GM18870 (cell line): ENCODE results near the gene SPATA46.
"Not testable (repeated sequence)": the region's sequence is repeated elsewhere in the genome, so short reads cannot be mapped to it uniquely, and the experiment has no call there.

ENCODE experiments used
- ATAC-seq: cut with Tn5 transposase; IDR thresholded peaks from one replicate; pipeline ENCODE4 v1.9.1; 2021; ENCODE audit warnings: moderate library complexity; ENCODE audit not compliant: unreplicated experiment

Gene SPATA46

DNA sequence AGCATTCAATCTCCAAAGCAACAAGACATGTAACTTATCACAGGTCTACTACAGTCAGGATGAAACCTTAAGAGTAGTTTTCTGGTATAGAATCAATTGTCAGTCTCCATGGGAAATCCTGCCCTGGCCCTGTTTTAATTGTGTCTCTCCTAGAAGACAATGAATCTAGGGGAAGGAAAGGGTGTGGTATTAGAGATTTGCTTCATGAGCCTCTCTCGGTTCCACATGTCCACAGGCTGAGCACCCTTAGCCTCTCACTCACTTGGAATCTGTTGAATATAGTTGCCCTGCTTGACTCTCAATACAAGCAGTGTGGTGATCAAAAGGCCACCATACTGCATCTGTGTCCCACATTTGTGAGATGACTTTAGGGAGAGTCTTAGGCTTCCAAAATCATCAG, 17.7 kb downstream of the SPATA46 start:
- ATAC-seq, result no peak

DNA sequence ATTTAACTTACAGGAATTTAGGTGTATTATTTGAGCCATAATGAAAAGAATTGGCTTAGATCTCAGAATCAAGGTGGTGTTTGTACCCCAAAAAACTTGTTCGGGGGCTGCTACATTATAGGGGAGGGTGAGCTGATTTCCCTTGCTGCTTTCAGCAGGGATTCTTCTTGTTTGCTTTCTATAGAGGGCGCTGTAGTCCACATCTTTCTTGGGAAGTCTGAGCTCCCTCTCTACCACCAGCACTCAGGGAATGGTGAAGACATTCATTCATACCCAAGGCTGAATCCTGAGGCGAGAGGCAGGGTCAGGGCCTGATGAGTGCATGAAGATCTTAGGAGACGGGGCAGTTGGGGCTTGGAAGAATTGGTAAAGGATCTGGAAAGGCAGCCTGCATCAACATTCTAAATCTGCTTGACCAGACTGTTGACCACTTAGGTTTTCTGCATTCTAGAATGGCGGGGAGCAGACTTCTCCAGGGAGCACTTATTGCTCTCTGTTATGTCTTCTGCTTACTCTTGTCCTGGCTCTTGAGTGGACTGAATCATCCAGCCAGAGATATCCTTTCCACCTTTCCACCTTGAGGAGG, 18.9 kb downstream of the SPATA46 start:
- ATAC-seq, result no peak

DNA sequence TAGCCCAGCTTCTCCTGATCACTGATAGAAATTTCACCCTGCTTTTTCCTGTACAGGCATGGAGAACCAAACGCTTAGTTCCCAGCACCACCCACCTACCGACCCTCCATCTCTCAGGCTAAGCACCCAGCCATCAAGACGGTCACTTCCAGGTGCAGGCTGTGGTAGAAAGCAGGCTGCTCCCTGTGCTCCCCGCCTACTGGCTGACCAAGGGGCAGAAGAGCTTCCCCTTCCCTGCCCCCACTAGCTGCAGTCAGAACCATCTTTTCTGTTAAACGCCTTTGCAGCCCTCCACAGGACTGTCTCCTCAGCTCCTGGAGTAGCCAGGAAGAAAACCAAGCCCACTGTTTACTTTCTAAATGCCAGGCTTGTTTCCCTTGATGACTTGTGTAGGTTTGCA, 23.0 kb downstream of the SPATA46 start:
- ATAC-seq, result no peak

DNA sequence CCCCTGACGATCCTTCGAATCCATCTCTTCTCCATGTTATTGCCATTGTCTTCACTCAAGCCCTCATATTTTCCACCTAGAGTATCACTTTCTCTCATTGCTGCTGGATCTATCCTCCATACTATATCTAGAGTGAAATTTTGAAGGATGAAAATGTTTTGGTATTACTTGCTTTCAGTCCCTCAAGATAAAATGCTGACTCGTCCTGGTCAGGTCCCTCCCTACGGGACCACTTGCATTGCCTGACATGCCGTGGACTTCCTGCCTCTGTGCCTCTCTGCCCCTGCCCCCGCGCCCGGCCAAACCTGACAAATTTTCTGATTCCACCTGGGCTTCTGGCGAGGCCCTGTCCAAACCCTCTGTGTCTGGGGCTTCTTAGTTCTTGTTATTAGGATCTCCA, 23.6 kb downstream of the SPATA46 start:
- no peak for ATAC-seq

DNA sequence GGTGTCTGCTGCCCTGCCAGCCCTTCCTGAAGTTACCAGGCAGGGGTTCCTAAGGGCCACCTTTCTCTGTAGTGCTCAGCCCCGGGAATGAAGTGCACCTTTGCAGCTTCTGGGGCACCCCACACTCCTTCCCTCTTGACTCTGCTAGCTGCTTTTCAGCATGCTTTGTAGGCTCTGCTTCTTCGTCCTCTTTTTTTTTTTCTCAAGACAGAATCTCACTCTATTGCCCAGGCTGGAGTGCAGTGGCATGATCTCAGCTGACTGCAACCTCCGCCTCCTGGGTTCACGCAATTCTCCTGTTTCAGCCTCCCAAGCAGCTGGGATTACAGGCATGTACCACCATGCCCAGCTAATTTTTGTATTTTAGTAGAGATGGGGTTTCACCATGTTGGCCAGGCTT, 24.8 kb downstream of the SPATA46 start:
- not testable (repeated sequence) for ATAC-seq

DNA sequence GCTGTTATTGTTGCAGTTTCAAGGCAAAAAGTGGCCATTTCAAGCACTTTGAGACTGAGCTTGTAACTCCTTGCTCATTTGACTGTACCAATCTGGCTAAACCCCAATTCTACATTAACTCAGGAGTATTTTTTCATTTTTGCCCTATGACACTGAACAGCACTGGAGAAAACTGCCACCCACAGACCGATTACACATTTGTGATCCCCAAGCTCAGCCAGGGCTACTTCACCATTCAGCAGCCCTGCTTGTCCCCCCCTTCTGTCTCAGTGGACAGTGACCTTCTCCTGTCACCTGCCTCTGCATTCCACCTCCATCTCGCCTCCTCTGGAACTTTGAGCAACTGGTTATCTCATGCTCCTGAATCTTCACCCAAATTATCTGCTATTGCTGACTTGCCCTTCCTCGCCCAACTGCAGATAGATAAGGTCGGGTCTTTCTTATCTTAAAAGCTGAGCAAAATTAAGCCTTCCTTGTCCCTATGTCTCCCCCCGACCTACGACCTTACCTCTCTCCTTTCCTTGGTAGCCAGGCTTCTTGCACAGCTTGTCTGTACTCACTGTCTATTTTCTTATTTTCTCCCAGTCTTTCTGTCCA, 25.3 kb downstream of the SPATA46 start:
- no peak for ATAC-seq

DNA sequence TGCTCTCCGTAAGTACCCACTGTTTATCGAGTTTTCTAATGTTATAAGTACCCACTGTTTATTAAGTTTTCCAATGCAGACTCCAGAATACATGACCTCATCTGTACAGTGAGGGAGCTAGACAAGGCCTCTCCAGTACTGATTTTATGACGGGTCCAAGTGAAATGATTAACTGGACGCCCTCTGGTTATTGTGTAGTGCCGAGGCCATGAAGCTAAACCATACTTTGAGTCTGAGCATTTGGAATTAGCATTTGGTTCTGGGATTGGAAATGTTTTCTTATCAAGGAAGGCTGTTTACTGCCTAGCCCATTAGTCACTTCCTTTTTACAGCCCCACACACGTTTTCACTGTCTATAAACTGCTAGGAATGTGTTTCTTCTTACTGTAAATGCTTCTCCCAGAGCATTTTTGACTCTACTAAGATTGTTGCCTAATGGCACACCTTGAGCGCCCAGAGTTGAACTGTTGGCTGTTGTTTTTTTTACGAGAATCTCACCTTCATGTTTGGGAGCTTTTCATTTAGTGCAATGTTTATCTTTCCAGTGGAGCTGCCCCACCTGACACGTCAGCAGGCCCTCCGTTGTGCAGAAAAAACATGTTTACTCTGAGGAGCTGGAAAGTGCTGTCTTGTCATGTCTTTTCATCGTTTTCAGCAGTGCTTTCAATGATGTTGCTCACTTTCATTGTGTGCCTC, 26.9 kb downstream of the SPATA46 start:
- no peak for ATAC-seq

DNA sequence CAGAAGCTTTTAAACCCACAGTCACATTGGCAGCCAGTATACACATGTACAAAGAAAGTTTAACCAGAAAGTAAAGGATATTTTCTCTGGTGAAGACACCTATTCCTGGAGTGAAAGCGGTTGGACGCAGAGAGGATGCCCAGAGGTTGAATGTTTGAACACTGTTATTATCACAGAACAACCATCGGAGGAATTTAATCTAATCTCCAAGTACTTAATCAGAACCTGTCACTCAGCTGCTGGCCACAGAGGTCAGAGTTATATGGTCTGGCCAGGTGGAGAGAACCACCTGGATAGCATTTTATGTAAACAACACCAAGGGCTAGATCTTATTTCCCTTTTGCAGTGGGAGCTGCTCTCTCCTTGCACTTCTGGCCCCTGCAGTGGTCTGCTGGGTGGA, 29.4 kb downstream of the SPATA46 start:
- no peak for ATAC-seq

DNA sequence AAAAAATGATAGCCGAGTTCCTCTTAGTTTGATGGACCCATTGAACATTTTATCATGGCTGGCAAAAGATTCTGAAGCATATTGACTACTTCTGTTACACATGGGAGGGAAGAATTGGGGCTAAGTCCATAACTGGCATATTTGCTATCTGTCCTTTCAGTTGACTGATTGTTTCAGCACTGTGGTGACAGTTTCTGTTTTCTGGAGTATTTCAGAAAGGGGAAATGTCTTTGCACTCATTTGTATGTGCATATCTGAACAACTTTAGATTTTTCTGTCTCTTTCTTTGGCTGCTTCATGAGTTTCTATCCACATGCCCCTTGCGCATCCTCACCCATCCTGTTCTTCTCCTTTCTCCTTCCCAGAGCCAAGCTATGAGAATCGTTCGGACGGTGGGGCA, 33.2 kb downstream of the SPATA46 start:
- no peak for ATAC-seq

DNA sequence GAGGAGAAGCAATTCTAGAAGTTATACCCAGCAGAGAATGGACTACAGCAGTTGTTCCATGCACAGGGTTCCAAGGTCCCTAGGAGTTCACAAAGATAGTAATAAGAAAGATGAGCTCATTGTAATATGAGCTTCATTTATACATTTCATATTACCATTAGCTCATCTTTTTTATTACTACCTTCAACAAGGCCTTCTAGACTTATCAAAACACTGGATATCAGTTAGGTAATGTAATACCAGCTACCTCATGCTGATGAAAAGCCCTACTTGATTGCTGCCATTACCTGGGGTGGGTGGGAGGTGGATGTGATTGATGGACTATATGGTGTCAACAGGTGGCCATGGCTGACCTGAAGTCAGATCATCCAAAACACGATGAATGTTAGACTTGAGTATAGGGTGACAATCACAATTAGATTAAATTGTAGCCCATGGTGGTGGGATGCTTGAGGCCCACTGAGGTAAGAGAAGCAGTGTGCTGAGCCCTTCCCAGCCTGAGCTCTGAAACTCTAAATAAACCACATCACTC, 34.1 kb downstream of the SPATA46 start:
- ATAC-seq, result no peak

DNA sequence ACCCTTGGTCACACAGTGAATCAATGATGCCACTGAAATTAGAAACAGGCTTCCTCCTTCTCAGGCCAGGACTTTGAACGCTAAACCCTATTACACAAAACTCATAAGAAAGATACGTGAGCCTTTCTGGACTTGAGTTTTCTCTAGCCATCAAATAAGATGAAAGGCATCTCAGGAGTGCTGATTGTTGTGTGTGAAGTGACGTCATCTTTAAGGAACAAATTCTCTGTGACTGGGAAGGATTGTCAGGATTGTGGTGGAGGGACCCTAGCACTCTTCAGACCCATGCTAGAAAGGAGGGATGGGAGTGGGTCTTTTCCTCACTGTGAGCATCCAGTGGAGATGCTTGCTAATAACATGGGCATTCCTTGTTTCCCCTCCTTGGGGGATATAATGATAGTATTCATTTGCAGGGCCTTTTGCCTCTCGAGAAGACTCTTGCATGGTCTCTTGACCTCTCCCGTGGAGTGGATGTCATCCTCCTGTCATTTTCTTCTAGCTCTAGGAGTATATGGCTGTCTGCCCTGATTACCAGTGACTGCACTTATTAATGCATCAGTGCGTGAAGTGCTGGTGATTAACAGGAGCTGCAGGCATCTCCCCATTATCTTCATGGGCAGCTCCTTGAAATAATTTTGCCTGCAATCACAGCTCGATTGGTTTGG, 39.9 kb downstream of the SPATA46 start:
- no peak for ATAC-seq

DNA sequence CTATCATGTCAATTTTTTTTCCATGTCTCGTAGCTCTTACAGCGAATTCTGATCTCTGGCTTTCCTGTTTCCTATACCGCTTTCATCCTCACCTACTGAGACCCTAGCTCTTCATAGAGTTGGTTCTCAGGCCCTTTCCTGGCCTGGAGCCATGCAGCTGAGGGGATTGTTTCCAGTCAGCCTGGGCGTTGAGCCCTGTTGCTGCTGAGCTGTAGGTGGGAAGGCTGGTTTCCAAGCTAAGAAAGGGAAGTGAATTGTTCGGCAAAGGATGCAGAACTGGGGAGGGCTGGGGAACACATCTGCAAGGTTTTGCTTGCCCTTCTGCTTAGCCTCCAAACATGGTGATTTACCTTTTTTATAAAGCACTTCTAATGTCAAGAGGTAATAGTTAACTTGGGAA, 41.5 kb downstream of the SPATA46 start:
- no peak for ATAC-seq

DNA sequence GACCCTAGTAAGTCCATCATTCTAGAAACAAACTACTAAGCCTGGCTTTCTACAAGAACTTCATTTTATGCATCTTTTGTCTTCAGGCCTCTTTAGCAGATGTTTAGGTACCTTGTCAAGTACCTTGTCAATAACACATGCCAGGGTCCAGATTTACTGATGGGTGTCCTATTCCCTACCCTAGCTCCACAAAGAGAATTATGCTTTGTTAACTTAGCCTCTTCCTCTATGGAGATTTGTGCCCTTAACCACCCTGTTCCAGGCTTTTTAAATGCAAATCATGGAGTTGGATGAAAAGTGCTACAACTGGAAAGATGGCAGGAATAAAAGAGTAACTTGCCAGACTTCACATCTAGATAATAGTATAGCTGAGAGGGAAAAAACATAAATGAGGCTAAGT, 42.7 kb downstream of the SPATA46 start:
- no peak for ATAC-seq

DNA sequence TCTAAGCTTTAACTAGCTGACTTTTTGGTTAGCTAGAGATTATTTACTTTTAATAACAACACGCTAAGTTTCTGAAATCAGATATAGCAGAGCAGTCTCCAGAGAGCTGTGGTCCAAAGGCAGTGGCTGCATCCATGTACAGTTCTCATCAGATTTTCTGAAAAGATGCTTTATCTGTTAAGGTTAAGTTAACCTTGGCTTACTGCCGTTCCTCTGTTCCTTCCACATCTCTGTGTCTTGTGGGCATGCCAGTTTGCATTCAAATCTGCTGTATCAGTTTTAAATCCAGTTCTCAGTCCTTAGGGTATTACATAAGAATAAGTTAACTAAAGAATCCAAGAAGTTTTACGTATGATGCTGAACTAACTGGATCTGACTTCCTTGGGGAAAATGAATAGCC, 46.8 kb downstream of the SPATA46 start:
- no peak for ATAC-seq

DNA sequence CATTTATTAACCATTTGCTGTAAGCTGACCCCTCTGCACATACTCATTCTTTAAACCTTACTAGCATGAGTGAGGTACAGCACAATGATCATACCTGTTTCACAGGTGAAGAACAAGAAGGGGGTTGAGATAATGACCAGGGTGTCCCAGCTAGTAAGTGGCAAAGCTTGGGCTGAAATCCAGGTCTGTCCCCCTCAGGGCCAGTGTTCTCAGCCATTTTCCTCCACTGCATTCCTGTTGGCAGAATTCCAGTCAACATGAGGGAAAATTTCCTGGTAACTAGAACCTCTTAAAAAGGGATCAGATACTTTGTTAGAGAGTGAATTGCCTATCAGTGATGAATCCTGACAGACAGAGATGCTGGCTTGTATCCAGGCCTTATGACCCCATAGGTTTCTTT, 48.1 kb downstream of the SPATA46 start:
- ATAC-seq, result no peak

DNA sequence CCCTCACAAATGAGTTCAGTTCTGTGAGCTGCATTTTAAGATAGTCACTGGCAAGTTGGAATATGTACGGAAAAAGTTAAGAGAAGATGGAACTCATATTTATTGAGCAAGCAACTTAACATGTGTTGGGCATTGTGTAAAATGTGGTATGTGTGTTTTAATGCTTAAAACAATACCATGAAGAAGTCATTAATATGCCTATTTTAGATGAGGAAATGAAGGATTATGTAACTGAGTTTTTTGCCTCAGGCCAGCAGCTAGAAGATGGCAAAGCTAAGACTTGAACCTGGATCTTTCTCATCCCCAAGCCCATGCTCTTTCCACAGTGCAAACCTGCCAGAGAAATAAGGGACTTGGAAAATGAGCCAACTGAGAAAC, 48.9 kb downstream of the SPATA46 start:
- no peak for ATAC-seq

DNA sequence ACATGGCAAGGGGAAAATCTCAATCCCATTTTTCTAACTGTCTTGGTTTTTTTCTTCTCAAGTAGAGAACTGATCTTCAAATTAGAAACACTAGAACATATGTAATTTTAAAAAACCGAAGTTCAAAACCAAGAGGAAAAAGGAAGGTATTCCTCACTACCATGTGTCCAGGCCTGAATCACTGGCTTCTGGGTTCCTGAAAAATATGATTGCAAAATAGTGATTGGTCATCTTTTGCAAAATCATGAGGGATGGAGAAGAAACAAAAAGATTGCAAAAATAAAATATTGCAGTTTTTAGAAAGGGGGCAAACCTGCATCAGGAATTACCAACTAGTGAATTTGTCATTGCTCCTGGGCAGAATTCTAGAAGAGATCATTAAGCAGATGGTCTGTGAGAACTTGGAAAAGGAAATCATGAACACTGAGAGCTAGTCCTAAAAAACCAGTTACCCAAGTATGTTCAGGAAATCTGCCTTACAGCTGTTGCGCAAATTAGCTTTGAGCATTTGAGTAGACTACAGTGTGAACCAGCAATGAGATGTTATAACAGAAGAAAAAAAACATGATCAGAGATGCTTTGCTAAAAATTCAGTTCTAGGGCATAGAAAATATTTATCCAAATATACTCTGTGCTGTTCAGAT, 49.4 kb downstream of the SPATA46 start:
- ATAC-seq, result no peak

DNA sequence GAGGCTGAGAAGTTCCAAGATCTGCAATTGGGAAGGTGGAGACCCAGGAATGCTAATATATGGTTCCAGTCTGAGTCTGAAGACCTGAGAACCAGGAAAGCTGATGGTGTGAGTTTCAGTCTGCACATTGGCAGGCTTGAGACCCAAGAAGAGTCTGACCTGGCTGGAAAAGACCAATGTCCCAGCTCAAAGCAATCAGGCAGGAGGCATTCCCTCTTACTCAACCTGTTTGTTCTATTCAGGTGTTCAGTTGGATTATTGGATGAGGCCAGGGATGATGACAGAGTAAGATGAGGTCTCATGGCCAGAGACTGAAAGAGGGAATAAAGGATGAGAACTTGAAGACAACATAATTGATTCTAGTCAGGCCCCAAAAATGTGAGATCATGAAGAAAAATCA, 50.1 kb downstream of the SPATA46 start:
- ATAC-seq, result no peak

DNA sequence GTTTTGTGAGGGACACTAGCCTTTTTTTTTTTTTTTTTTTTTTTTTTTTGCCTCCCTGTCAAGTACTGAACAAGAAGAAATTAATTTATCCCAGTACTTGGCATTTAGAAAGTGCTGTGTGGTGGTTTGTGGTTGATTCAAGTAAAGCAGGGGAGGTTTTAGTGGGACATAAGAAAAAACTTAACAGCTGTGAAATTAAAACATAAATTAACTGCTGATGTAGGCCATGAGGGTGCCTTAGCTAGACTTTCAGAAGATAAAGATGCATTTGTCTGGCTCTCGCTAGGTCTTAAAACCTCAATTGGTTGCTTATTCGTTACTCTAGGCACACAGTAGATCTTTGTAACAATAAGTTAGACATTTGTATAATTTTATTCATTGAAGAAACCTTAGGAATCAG, 52.3 kb downstream of the SPATA46 start:
- ATAC-seq, result no peak
